AG10803 (cell line): ENCODE data around the gene CLVS2.

Source experiments
- DNase-seq: peaks from one replicate; pipeline ENCODE4 v3.0.0; 2010; ENCODE audit warnings: low read depth
- H3K4me3 ChIP-seq: 2 replicates; pipeline ENCODE4 v1.5.1; 2011; ENCODE audit warnings: mild to moderate bottlenecking, low read length, control low read depth
- TF ChIP-seq, protein P1 (sequence below): conservative IDR thresholded peaks from 2 replicates; pipeline ENCODE4 v1.5.1; 2011; ENCODE audit warnings: mild to moderate bottlenecking, low read length, control low read depth, inconsistent platforms

CLVS2 gene

GRCh38 chr6:123001540-123001939 lies 5.5 kb downstream of the CLVS2 start:
- no peak overlapping the region for H3K4me3 ChIP-seq
- TF ChIP-seq, protein P1, sequence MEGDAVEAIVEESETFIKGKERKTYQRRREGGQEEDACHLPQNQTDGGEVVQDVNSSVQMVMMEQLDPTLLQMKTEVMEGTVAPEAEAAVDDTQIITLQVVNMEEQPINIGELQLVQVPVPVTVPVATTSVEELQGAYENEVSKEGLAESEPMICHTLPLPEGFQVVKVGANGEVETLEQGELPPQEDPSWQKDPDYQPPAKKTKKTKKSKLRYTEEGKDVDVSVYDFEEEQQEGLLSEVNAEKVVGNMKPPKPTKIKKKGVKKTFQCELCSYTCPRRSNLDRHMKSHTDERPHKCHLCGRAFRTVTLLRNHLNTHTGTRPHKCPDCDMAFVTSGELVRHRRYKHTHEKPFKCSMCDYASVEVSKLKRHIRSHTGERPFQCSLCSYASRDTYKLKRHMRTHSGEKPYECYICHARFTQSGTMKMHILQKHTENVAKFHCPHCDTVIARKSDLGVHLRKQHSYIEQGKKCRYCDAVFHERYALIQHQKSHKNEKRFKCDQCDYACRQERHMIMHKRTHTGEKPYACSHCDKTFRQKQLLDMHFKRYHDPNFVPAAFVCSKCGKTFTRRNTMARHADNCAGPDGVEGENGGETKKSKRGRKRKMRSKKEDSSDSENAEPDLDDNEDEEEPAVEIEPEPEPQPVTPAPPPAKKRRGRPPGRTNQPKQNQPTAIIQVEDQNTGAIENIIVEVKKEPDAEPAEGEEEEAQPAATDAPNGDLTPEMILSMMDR = no peak
- no peak for DNase-seq

DNA sequence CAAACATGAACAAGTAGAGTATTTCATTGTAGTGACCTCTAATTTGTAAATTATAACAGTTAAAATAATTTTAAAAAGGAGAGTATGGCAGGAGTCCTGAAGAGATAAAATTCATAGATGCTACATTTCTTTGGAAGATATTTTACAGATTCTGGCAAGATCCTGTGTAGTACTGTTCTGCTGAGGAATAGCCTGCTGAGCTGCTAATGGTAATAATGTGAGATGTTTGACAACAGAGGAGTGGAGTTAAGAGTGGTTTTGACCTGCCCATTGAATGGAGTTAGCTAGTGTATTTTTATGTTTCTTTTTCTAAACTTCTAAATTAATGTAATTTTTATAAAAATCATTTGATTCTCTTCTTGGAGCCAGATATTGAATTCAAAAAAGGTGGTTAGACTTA lies 11.8 kb downstream of the CLVS2 start:
- no peak overlapping the region for H3K4me3 ChIP-seq
- TF ChIP-seq, protein P1 = no peak
- no peak for DNase-seq

DNA sequence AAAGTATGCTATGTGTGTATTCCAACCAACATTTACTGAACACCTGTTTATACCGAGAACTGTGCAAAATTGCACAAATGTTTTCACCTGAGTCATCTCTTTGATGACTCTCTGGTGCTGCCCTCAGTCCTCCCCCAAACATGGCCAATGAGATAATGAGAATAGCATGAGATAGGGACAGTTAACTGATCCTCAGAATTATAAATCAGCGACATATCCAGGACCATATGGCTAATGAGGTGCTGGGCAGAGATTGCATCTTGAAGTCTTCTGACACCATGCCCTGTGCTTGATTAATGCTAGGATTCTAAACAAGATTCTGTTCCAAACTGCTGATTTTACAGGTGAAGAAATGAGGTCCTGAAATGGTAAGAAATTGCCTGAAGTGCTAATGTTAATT lies 13.0 kb downstream of the CLVS2 start:
- TF ChIP-seq, protein P1 = no peak
- no peak overlapping the region for H3K4me3 ChIP-seq
- DNase-seq = no peak

DNA sequence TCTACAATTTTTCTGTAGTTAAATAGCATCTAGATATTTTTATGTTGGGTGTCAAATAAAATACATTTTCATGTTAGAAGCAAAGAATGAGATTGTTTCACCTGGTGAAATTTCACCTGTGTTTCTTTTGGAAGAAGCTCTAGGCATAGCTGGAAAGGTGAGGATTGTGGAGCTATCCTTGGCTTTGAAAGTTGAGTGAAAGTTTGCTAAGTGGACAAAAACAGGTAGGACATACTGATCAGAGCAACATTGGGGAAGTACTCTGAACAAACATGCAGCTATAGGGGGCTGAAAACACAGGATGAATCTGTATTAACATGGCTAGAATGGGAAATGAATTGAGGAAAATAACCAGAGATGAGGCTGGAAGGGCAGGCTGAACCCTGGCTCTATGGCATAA lies 18.8 kb downstream of the CLVS2 start:
- no peak overlapping the region for H3K4me3 ChIP-seq
- no peak for DNase-seq
- TF ChIP-seq, protein P1 = no peak

- no peak for DNase-seq
- TF ChIP-seq, protein P1 = no peak
These were observed 20.5 kb downstream of the CLVS2 start for GRCh38 chr6:123016431-123017103.

GRCh38 chr6:123017104-123017682 lies 21.2 kb downstream of the CLVS2 start:
- TF ChIP-seq, protein P1 = no peak
- no peak for DNase-seq
- no peak overlapping the region for H3K4me3 ChIP-seq

More at GRCh38 chr6:123016431-123017103, 20.5 kb downstream of the CLVS2 start:
- H3K4me3 ChIP-seq = no peak overlapping the region

- TF ChIP-seq, protein P1 = no peak
- DNase-seq = no peak
- H3K4me3 ChIP-seq = no peak overlapping the region
These were observed 26.9 kb downstream of the CLVS2 start for GRCh38 chr6:123022975-123023374.
